SJCRH30 (cell line): Measurements from ENCODE around the gene DNAJB4. TPM values are rescaled to one million over a fixed set of nuclear protein-coding genes. Genes with fewer than 3 reads are reported as not detected.
"Not testable (repeated sequence)": the region's sequence is repeated elsewhere in the genome, so short reads cannot be mapped to it uniquely, and the experiment has no call there.

Experiments
- DNase-seq, 2 experiments: peaks; one replicate each; pipeline ENCODE4 v3.0.0-alpha.2; 2015 to 2020
- H3K27ac ChIP-seq: fragments of 250-450 bp; sonication (Bioruptor Pico); 2 replicates; pipeline ENCODE4 v1.5.1; 2020; ENCODE audit warnings: mild to moderate bottlenecking, moderate library complexity
- H3K27me3 ChIP-seq: fragments of 250-450 bp; sonication (Bioruptor Pico); 2 replicates; pipeline ENCODE4 v1.5.1; 2020; ENCODE audit warnings: mild to moderate bottlenecking, moderate library complexity
- H3K36me3 ChIP-seq: fragments of 250-450 bp; sonication (Bioruptor Pico); 2 replicates; pipeline ENCODE4 v1.5.1; 2020; ENCODE audit warnings: mild to moderate bottlenecking, moderate library complexity
- H3K4me1 ChIP-seq: fragments of 250-450 bp; sonication (Bioruptor Pico); 2 replicates; pipeline ENCODE4 v1.5.1; 2020; ENCODE audit warnings: mild to moderate bottlenecking, moderate library complexity
- H3K4me3 ChIP-seq: fragments of 250-450 bp; sonication (Bioruptor Pico); 2 replicates; pipeline ENCODE4 v1.5.1; 2020; ENCODE audit warnings: mild to moderate bottlenecking, moderate library complexity
- H3K9me3 ChIP-seq: fragments of 250-450 bp; sonication (Bioruptor Pico); replicated peaks from 2 replicates; pipeline ENCODE4 v1.5.1; 2020; ENCODE audit warnings: mild to moderate bottlenecking, moderate library complexity
- total RNA-seq: library from RNA; depleted of rRNA; stranded (reverse); fragments of >200 nt; shearing (Covaris generic); gene quantifications from 2 replicates; pipeline ENCODE4 v1.2.3, GENCODE V29; 2014

The DNAJB4 gene
- total RNA-seq, 1 experiment from 2014 or later: 35.0 TPM

- Histone ChIP-seq H3K27ac (peak within 1 kb of the TSS; percentile 97), H3K36me3 (peaks cover 39% of the 10 kb centered on the region), H3K4me1 (0 out of 2 replicates have a peak, but pooled peaks cover 8% of the 10 kb centered on the region), H3K4me3 (peak within 1 kb of the TSS; percentile 93), H3K27me3 (no peaks in the 10 kb centered on the region), H3K9me3 (no peaks in the 10 kb centered on the region)
- DNase-seq: peak; percentile 96 to 99
These were observed 25.5 kb upstream of the DNAJB4 start, which contains the start of gene FUBP1 for GRCh38 chr1:77978969-77979876. Gene FUBP1 (minus strand): TSS chr1:77979072. CDS start chr1:77979004, 68 bp downstream.

- peaks cover 13% of the 10 kb centered on the region for H3K36me3 ChIP-seq
- DNase-seq, H3K9me3 ChIP-seq, H3K4me1 ChIP-seq, H3K27ac ChIP-seq, H3K27me3 ChIP-seq, H3K4me3 ChIP-seq: not testable (repeated sequence)
These were observed 21.3 kb upstream of the DNAJB4 start for GRCh38 chr1:77983352-77983996.

GRCh38 chr1:77983997-77984355, 20.8 kb upstream of the DNAJB4 start:
- 0 out of 2 replicates have a peak, but pooled peaks cover 4% of the 10 kb centered on the region for H3K4me1 ChIP-seq
- no peaks in the 10 kb centered on the region for H3K27me3 ChIP-seq
- no peak for DNase-seq
- H3K4me3 ChIP-seq: no peak overlapping the region
- no peak overlapping the region for H3K27ac ChIP-seq
- H3K9me3 ChIP-seq: no peaks in the 10 kb centered on the region
- H3K36me3 ChIP-seq: peaks cover 13% of the 10 kb centered on the region

GRCh38 chr1:77984629-77985028, 20.1 kb upstream of the DNAJB4 start:
- Histone ChIP-seq H3K4me3 (no peak overlapping the region), H3K27me3 (no peaks in the 10 kb centered on the region), H3K9me3 (no peaks in the 10 kb centered on the region), H3K36me3 (peaks cover 13% of the 10 kb centered on the region), H3K27ac (no peak overlapping the region), H3K4me1 (0 out of 2 replicates have a peak, but pooled peaks cover 4% of the 10 kb centered on the region)
- DNase-seq: no peak

GRCh38 chr1:77986810-77987209, 17.9 kb upstream of the DNAJB4 start:
- no peak overlapping the region for H3K27ac ChIP-seq
- H3K36me3 ChIP-seq: peaks cover 12% of the 10 kb centered on the region
- no peaks in the 10 kb centered on the region for H3K4me1 ChIP-seq
- H3K9me3 ChIP-seq: no peaks in the 10 kb centered on the region
- no peak for DNase-seq
- no peaks in the 10 kb centered on the region for H3K27me3 ChIP-seq
- no peak overlapping the region for H3K4me3 ChIP-seq

GRCh38 chr1:77987919-77988318, 16.8 kb upstream of the DNAJB4 start:
- Histone ChIP-seq H3K36me3 (peaks cover 12% of the 10 kb centered on the region), H3K4me3 (no peak overlapping the region), H3K4me1 (no peaks in the 10 kb centered on the region), H3K27ac (no peak overlapping the region), H3K9me3 (no peaks in the 10 kb centered on the region), H3K27me3 (no peaks in the 10 kb centered on the region)
- no peak for DNase-seq

- DNase-seq: no peak
- no peak overlapping the region for H3K27ac ChIP-seq
- no peaks in the 10 kb centered on the region for H3K9me3 ChIP-seq
- no peaks in the 10 kb centered on the region for H3K27me3 ChIP-seq
- H3K36me3 ChIP-seq: peaks cover 16% of the 10 kb centered on the region
- no peaks in the 10 kb centered on the region for H3K4me1 ChIP-seq
- H3K4me3 ChIP-seq: no peak overlapping the region
These were observed 15.0 kb upstream of the DNAJB4 start for GRCh38 chr1:77989744-77990143.

- peaks cover 10% of the 10 kb centered on the region for H3K36me3 ChIP-seq
- H3K27ac ChIP-seq: no peak overlapping the region
- H3K4me3 ChIP-seq: no peak overlapping the region
- no peaks in the 10 kb centered on the region for H3K9me3 ChIP-seq
- no peak for DNase-seq
- no peaks in the 10 kb centered on the region for H3K4me1 ChIP-seq
- no peaks in the 10 kb centered on the region for H3K27me3 ChIP-seq
These were observed 14.0 kb upstream of the DNAJB4 start for GRCh38 chr1:77990629-77991204.

GRCh38 chr1:77991638-77992037, 13.1 kb upstream of the DNAJB4 start:
- DNase-seq: no peak
- Histone ChIP-seq H3K9me3 (no peaks in the 10 kb centered on the region), H3K27ac (no peak overlapping the region), H3K4me1 (no peaks in the 10 kb centered on the region), H3K4me3 (no peak overlapping the region), H3K36me3 (peaks cover 15% of the 10 kb centered on the region), H3K27me3 (no peaks in the 10 kb centered on the region)

- Histone ChIP-seq H3K9me3 (no peaks in the 10 kb centered on the region), H3K4me1 (no peaks in the 10 kb centered on the region), H3K36me3 (peaks cover 18% of the 10 kb centered on the region), H3K27me3 (no peaks in the 10 kb centered on the region), H3K27ac (no peak overlapping the region), H3K4me3 (no peak overlapping the region)
- DNase-seq: no peak
These were observed 10.5 kb upstream of the DNAJB4 start for GRCh38 chr1:77994117-77994705.

GRCh38 chr1:77996734-77997133, 8.0 kb upstream of the DNAJB4 start:
- peaks cover 18% of the 10 kb centered on the region for H3K36me3 ChIP-seq
- no peak overlapping the region for H3K27ac ChIP-seq
- no peaks in the 10 kb centered on the region for H3K4me1 ChIP-seq
- no peak for DNase-seq
- no peaks in the 10 kb centered on the region for H3K27me3 ChIP-seq
- H3K4me3 ChIP-seq: no peak overlapping the region
- H3K9me3 ChIP-seq: no peaks in the 10 kb centered on the region

- not testable (repeated sequence) for H3K27ac ChIP-seq, H3K4me1 ChIP-seq, DNase-seq, H3K27me3 ChIP-seq, H3K9me3 ChIP-seq, H3K4me3 ChIP-seq
- peaks cover 12% of the 10 kb centered on the region for H3K36me3 ChIP-seq
These were observed 4.2 kb upstream of the DNAJB4 start for GRCh38 chr1:78000536-78000935.

- Histone ChIP-seq H3K9me3 (no peaks in the 10 kb centered on the region), H3K4me3 (0 out of 2 replicates have a peak overlapping the region, but pooled peaks have one; percentile 67), H3K27me3 (peaks cover 5% of the 10 kb centered on the region; the same call in 1 of the 2 replicates), H3K4me1 (peaks cover 12% of the 10 kb centered on the region), H3K27ac (peak overlapping the region; percentile 100; the same call in 1 of the 2 replicates), H3K36me3 (peaks cover 4% of the 10 kb centered on the region; the same call in 1 of the 2 replicates)
- DNase-seq: peak in 1 of 2 experiments; percentile 5
These were observed 1.5 kb upstream of the DNAJB4 start for GRCh38 chr1:78003070-78003746.
